Measurements from ENCODE around the gene MED6.

DNA sequence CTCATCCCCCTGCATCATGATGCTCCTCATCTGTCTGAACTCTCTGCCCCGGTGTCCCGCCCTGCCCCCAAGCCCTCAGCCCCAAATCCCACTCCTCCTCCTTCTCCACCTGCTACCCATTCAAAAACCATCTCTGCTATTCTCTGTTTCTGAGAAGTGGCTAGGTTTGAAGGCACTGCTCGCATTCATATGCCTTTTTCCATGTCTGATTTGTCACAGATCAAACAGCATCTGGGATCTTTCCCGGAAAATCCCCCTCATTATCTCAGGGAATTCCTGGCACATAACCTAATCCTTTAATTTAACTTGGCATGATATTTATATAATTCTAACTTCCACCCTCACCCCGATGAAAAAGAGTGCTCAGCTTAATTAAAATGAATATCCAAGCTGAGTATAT is 62.4 kb downstream of the MED6 start:
- TF ChIP-seq CTCF (IDR thresholded peaks at IDR 0.05) (no peak), POLR2A (IDR thresholded peaks at IDR 0.05) (no peak)

Data from adrenal gland (tissue), 5 donors.